ENCODE measurements around the gene NDUFV2.

DNA sequence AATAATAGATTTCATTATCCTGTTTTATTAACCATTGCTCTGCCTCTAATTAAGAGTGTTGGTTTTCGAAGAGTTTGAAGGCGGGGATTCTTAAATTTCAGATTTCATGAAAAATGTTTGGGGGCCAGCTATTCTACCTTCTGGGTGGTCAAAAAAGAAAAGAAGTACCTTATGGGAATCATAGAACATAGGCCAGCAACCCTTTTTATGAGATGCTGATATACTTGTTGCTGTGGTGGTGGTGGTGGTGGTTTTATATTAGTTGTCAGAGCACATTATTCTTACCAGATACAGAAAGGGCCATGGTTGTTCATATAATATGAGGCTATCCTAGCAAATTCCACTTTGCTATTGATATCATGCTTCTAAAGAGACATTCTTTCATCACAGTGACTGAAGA lies 38.5 kb downstream of the NDUFV2 start:
- no peak for TF ChIP-seq POLR2A (IDR thresholded peaks at IDR 0.05)
- TF ChIP-seq, protein P1, sequence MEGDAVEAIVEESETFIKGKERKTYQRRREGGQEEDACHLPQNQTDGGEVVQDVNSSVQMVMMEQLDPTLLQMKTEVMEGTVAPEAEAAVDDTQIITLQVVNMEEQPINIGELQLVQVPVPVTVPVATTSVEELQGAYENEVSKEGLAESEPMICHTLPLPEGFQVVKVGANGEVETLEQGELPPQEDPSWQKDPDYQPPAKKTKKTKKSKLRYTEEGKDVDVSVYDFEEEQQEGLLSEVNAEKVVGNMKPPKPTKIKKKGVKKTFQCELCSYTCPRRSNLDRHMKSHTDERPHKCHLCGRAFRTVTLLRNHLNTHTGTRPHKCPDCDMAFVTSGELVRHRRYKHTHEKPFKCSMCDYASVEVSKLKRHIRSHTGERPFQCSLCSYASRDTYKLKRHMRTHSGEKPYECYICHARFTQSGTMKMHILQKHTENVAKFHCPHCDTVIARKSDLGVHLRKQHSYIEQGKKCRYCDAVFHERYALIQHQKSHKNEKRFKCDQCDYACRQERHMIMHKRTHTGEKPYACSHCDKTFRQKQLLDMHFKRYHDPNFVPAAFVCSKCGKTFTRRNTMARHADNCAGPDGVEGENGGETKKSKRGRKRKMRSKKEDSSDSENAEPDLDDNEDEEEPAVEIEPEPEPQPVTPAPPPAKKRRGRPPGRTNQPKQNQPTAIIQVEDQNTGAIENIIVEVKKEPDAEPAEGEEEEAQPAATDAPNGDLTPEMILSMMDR (IDR thresholded peaks at IDR 0.05) = no peak
